Tibial nerve (tissue), 4 donors: ENCODE measurements around the gene MICU1. TPM values are rescaled to one million over a fixed set of nuclear protein-coding genes. Genes with fewer than 3 reads are reported as not detected.
A peak's percentile ranks its signal among the peaks of the same experiment; 100 is the strongest.

Source experiments
- DNase-seq, 2 donors: peaks; one replicate each; pipeline ENCODE4 v3.0.0-alpha.2; 2019; ENCODE audit warnings: low spot score in 2 of 2
- H3K27ac ChIP-seq, 4 donors: fragments of 200-600 bp; sonication (generic) in 3 of 4; one replicate each; pipeline ENCODE4 v1.5.1; 2017 to 2019; ENCODE audit warnings: mild to moderate bottlenecking in 1 of 4
- H3K27me3 ChIP-seq, 2 donors: fragments of 200-600 bp; sonication (generic) in 1 of 2; one replicate each; pipeline versions ENCODE4 v1.5.1 to v1.6.0; 2017 to 2019
- H3K36me3 ChIP-seq, 3 donors: fragments of 200-600 bp; sonication (generic); one replicate each; pipeline ENCODE4 v1.5.1; 2018 to 2019
- H3K4me1 ChIP-seq, 4 donors: fragments of 200-600 bp; sonication (generic) in 3 of 4; one replicate each; pipeline ENCODE4 v1.5.1; 2017 to 2019
- H3K4me3 ChIP-seq, 4 donors: fragments of 200-600 bp; sonication (generic) in 3 of 4; one replicate each; pipeline ENCODE4 v1.5.1; 2017 to 2019; ENCODE audit warnings: mild to moderate bottlenecking in 1 of 4, moderate library complexity in 1 of 4
- H3K9me3 ChIP-seq, 4 donors: fragments of 200-600 bp; sonication (generic) in 3 of 4; one replicate each; pipeline ENCODE4 v1.5.1; 2017 to 2019
- EP300 ChIP-seq, 2 donors: sonication (generic); formaldehyde crosslinking; IDR thresholded peaks; one replicate each; pipeline ENCODE4 v1.6.1; 2017; ENCODE audit warnings: antibody characterized with exemption in 2 of 2, mild to moderate bottlenecking in 1 of 2
- POLR2A ChIP-seq, 2 donors: fragments of 450-650 bp; IDR thresholded peaks; one replicate each; pipeline ENCODE4 v1.6.1; 2017; ENCODE audit warnings: antibody characterized with exemption in 2 of 2, mild to moderate bottlenecking in 2 of 2, moderate library complexity in 2 of 2
- WGBS, 2 donors: methylation state at CpG; one replicate each; pipeline ENCODE4 v1.1.5; 2018; 5-methylcytosine and 5-hydroxymethylcytosine counted together
- total RNA-seq, 4 donors: library from RNA; depleted of rRNA; stranded (reverse); fragments of >200 nt; gene quantifications; one replicate each; pipeline ENCODE4 v1.1.0, GENCODE V29; 2016
- TF ChIP-seq, protein P1 (sequence below), 5 experiments: fragments of 200-600 bp in 3 of 5; fragments of 450-650 bp in 2 of 5; sonication (generic) in 3 of 5; IDR thresholded peaks; one replicate each; pipeline ENCODE4 v1.5.1; 2016 to 2019; ENCODE audit warnings: antibody characterized with exemption in 5 of 5, mild to moderate bottlenecking in 3 of 5, moderate library complexity in 2 of 5

The MICU1 gene
- total RNA-seq, 4 donors from 2014 or later = 19.4 to 46.5 (median 35.8) TPM

DNA sequence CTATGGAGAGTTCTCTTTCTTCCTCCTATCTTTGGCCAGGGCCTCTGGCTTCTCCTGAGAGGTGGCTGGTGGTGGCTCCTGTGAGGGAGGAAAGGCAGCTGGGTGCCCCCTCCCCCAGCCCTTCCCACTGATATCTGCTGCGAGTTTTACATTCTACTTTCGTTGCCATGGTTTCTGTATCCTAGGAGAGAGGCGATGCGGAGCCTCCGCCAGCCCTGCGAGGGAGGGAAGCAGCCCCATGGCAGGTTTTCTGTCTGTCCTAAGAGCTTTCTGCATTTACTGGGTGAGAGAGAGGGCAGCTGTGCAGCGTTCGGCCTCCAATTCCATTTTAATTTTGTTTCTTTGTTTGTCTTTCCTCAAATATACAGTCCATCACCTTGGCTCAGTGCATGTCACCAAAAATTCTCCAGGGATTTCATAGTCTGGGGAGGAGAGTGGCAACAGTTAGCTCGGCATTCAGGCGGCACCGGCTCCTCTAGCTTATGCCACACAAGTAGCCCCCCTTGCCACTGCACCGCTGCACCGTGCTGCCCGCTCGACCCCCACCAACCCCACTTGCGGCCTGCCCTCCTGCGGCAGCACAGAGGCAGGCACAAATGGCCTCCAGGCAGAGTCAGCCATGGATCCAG lies 291.6 kb downstream of the MICU1 start:
- H3K4me3 ChIP-seq = peak overlapping the region in 1 of 4 donors; percentile 41
- H3K36me3 ChIP-seq = peaks cover 0 to 20% (median 0%) of the 10 kb centered on the region in 3 donors
- H3K9me3 ChIP-seq = no peaks in the 10 kb centered on the region
- WGBS, 2 donors = 20 to 30% methylated on average over 17 of the region's 17 CpGs
- peak overlapping the region; percentile 86 to 98 (median 92) for H3K27ac ChIP-seq
- DNase-seq = no peak
- TF ChIP-seq POLR2A (IDR thresholded peaks at IDR 0.05) (no peak), EP300 (IDR thresholded peaks at IDR 0.05) (no peak)
- TF ChIP-seq, protein P1, sequence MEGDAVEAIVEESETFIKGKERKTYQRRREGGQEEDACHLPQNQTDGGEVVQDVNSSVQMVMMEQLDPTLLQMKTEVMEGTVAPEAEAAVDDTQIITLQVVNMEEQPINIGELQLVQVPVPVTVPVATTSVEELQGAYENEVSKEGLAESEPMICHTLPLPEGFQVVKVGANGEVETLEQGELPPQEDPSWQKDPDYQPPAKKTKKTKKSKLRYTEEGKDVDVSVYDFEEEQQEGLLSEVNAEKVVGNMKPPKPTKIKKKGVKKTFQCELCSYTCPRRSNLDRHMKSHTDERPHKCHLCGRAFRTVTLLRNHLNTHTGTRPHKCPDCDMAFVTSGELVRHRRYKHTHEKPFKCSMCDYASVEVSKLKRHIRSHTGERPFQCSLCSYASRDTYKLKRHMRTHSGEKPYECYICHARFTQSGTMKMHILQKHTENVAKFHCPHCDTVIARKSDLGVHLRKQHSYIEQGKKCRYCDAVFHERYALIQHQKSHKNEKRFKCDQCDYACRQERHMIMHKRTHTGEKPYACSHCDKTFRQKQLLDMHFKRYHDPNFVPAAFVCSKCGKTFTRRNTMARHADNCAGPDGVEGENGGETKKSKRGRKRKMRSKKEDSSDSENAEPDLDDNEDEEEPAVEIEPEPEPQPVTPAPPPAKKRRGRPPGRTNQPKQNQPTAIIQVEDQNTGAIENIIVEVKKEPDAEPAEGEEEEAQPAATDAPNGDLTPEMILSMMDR (IDR thresholded peaks at IDR 0.05) = no peak
- H3K27me3 ChIP-seq = no peaks in the 10 kb centered on the region
- peaks cover 4 to 83% (median 70%) of the 10 kb centered on the region in 4 donors for H3K4me1 ChIP-seq

DNA sequence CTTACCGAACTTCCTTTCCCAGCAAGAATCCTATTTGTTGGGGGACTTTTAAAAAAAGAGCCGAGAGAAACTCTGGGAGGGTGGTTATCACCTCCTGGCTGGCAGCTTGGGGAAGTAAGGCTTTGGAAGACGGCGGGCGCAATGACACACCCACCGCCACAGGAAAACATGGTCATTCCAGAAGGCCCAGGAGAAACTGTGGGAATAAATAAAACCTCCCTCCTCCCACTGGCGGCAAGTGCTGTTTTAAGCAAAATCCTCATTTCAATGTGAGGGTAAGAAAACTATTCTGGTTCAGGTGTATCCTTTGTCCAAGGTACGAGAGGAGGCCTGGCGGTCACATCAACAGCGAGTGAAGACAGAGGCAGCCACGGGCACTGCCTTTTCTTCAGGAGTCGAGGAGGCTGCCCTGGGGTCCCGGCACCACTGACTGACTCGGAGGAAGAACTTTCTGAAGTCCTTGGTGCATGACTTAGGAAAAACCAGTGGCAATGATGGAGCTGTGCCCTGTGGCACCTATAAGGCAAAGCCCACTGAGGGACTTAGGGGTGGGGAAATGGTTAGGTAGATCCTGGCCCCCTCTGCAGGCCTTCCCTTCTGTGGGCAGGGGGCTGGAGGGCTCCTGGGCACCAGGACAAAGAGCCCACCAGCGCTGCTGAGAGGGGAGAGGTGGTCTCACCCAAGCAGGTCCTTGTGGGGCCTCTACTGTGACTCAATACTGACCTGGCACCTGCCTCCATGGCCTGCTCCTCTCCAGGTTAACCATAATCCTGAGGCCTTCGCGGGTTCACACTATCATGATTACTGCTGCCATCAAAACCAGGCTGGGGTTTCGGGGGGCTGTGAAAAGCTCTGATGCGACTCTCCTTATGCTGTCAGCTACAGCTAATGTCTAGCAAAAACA lies 292.5 kb downstream of the MICU1 start:
- no peak for DNase-seq
- peak overlapping the region; percentile 86 to 98 (median 92) for H3K27ac ChIP-seq

DNA sequence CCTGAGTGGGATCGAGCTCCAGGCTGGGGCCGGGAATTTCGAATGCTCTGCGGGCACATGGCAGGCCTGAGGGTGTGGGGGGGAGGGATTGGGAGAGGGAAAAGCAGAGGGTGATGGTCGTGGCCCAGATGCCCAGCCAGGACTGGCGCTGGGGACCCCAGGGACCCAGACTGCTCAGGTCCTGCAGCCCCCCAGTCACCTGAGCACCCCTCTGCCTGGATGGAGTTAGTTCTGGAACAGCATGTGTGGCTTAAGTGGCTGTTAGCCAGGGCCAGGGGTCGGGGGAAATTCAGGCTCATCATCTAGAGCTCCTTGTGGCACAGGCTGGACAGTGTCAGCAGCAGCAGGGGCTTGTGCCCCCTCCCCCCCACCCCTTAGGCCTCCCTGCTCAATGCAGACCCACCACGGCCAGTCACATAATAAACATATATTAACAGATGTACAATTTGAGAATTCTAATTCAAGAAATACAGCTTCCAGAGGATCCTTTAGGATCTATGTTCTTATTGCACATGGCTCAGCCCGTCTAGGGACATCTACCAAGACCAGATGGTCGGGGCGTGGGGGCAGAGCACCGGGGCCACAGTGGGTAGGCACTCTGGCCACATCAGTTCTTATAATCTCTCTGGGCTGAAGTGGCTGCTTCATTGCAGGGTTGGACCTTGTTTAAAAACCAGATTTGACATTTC lies 293.3 kb downstream of the MICU1 start:
- no peak for DNase-seq
- no peaks in the 10 kb centered on the region for H3K9me3 ChIP-seq
- peak overlapping the region; percentile 86 to 98 (median 92) for H3K27ac ChIP-seq
- H3K4me1 ChIP-seq = peaks cover 9 to 97% (median 85%) of the 10 kb centered on the region in 4 donors
- H3K36me3 ChIP-seq = peaks cover 0 to 3% (median 0%) of the 10 kb centered on the region in 3 donors
- H3K4me3 ChIP-seq = peak overlapping the region in 1 of 4 donors; percentile 1
- 24 to 42% methylated on average over 12 of the region's 12 CpGs for WGBS, 2 donors
- H3K27me3 ChIP-seq = no peaks in the 10 kb centered on the region
- TF ChIP-seq, protein P1 (IDR thresholded peaks at IDR 0.05) = no peak
- TF ChIP-seq POLR2A (IDR thresholded peaks at IDR 0.05) = no peak
- no peak for TF ChIP-seq EP300 (IDR thresholded peaks at IDR 0.05)

More for the DNA sequence above, 292.5 kb downstream of the MICU1 start:
- peak in 1 of 2 donors; percentile 13 for TF ChIP-seq EP300 (IDR thresholded peaks at IDR 0.05)
- TF ChIP-seq POLR2A (IDR thresholded peaks at IDR 0.05) = no peak
- Histone ChIP-seq H3K4me3 (no peak overlapping the region), H3K27me3 (no peaks in the 10 kb centered on the region), H3K4me1 (peaks cover 4 to 93% (median 77%) of the 10 kb centered on the region in 4 donors), H3K36me3 (peaks cover 0 to 11% (median 0%) of the 10 kb centered on the region in 3 donors), H3K9me3 (no peaks in the 10 kb centered on the region)
- 65 to 69% methylated on average over 18 to 19 of the region's 19 CpGs for WGBS, 2 donors

DNA sequence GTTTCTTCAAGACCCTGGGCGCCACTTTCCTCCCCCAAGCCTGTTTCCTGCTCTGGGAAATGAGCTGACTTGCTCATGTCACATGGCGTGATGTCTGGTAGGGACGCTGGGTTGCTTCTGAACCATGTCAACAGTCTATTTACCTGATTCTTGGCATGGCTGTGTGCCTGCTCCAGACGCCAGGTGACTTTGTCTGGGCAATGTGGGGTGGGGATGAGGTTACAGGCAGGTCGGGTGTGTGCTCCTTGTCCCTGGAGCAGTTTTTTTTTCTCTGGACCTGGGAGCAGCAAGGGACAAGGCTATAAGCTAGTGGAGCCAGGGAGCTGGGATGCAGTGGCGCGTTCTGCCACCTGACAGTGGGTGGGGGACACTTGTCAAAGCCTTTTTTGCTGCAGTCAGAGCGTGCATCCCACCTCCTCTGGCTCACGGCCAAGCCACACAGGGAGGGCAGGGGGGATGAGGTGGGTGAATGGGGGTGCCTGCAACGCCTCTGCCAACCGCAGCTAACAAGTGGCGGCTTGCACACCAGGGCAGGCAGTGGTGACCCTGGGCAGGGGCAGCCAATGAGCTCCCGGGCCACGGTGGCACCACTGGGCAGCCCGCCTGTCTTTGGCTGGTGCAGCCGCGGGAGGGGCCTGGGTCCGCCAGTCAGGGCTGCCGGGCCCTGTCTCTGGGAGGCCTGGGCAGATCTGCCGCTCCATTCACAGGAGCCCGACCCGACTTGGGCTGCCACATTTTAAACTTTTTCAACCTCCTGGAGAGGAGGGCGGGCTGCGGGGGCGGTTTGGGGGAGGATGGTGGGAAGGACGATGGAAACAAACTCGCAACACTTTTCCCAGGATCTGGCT lies 294.1 kb downstream of the MICU1 start:
- H3K27me3 ChIP-seq = no peaks in the 10 kb centered on the region
- peaks cover 9 to 97% (median 83%) of the 10 kb centered on the region in 4 donors for H3K4me1 ChIP-seq
- H3K9me3 ChIP-seq = no peaks in the 10 kb centered on the region
- peak overlapping the region; percentile 86 to 98 (median 92) for H3K27ac ChIP-seq
- WGBS, 2 donors = 15 to 18% methylated on average over 15 to 27 of the region's 27 CpGs
- H3K36me3 ChIP-seq = no peaks in the 10 kb centered on the region
- peak overlapping the region in 1 of 4 donors; percentile 1 for H3K4me3 ChIP-seq
- TF ChIP-seq POLR2A (IDR thresholded peaks at IDR 0.05) (peak; percentile 2 to 62), EP300 (IDR thresholded peaks at IDR 0.05) (peak in 1 of 2 donors; percentile 79)
- TF ChIP-seq, protein P1 (IDR thresholded peaks at IDR 0.05) = peak; percentile 25 to 78 (median 42)
- peak in 1 of 2 donors; percentile 64 for DNase-seq
